NCI-H748 (cell line): ENCODE results near the gene CFAP46.
A peak's percentile ranks its signal among the peaks of the same experiment; 100 is the strongest.

ENCODE experiments used
- DNase-seq: peaks from one replicate; lab custom pipeline; 2025; ENCODE audit not compliant: unreplicated experiment; lab: John Stamatoyannopoulos, UW

The CFAP46 gene

GRCh38 chr10:132942101-132943057 lies at the start of gene CFAP46:
Gene CFAP46 (minus strand): TSS chr10:132942570. CDS start chr10:132942484, 86 bp downstream.
- peak; percentile 69 for DNase-seq

- no peak for DNase-seq
Observed at GRCh38 chr10:132991706-132992432, 49.5 kb upstream of the CFAP46 start.

GRCh38 chr10:132990684-132991545 lies 48.5 kb upstream of the CFAP46 start:
- DNase-seq, result no peak

GRCh38 chr10:132989476-132990415 lies 47.4 kb upstream of the CFAP46 start:
- DNase-seq, result peak; percentile 5

GRCh38 chr10:132988988-132989387 lies 46.6 kb upstream of the CFAP46 start:
- DNase-seq, result no peak

- DNase-seq, result no peak
Observed at GRCh38 chr10:132987671-132988571, 45.6 kb upstream of the CFAP46 start.

GRCh38 chr10:132986978-132987377 lies 44.6 kb upstream of the CFAP46 start:
- DNase-seq, result no peak

GRCh38 chr10:132986576-132986975 lies 44.2 kb upstream of the CFAP46 start:
- no peak for DNase-seq

- no peak for DNase-seq
Observed at GRCh38 chr10:132986076-132986475, 43.7 kb upstream of the CFAP46 start.

GRCh38 chr10:132985546-132985900 lies 43.2 kb upstream of the CFAP46 start:
- DNase-seq, result no peak

GRCh38 chr10:132984801-132985545 lies 42.6 kb upstream of the CFAP46 start:
- no peak for DNase-seq

- DNase-seq, result no peak
Observed at GRCh38 chr10:132984008-132984295, 41.6 kb upstream of the CFAP46 start.

GRCh38 chr10:132983252-132984007 lies 41.1 kb upstream of the CFAP46 start:
- DNase-seq, result no peak

- no peak for DNase-seq
Observed at GRCh38 chr10:132982301-132982989, 40.1 kb upstream of the CFAP46 start.

GRCh38 chr10:132981746-132982145 lies 39.4 kb upstream of the CFAP46 start:
- DNase-seq, result no peak

GRCh38 chr10:132981173-132981555 lies 38.8 kb upstream of the CFAP46 start:
- DNase-seq, result no peak

- DNase-seq, result no peak
Observed at GRCh38 chr10:132980426-132981172, 38.2 kb upstream of the CFAP46 start.
